ENCODE measurements around the gene LY6G5C. TPM values are rescaled to one million over a fixed set of nuclear protein-coding genes. Genes with fewer than 3 reads are reported as not detected.

The LY6G5C gene
- total RNA-seq, 1 experiment from 2014 or later, result 2.6 TPM

DNA sequence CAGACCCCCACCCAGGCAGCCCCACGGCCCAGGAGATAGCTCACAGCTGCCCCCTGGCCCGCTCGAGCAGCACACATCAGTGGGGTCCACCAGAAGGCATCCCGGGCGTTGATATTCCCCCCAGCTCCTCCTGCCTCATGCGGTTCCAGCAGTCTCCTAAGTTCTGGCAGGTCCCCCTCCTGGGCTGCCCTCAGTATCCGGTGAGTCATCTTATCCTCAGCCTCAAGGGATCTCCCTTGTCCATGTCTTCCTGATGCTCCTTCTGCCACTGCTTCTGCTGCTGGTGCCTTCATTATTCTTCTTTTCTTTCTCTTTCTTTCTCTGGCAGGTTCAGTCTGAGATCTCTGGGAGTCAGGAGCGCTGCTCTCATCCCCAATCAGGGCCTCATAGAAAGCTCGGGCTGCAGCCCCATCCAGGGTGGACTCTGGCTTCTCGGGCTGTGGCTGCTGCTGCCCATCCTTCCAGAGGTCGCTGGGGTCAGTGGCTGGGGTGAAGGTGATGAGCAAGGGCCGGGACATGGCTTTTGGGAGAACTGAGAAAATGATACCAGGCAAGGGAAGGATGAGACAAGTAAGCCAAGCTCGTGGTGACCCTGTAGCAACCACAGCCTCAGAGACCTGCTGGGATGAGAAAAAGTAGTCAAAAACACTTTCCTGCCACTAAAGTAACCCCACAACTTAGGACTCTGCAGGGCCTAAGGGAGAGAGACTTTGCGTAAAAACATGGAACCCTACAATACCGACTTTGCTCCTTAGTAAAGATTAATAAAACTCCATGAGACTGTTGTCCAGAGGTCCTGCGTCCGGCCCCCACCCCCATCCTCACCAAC lies 16.7 kb downstream of the LY6G5C start:
- intact Hi-C loops (cut with micrococcal nuclease; ENCODE audit: unreplicated experiment), result loop anchor here (2.0 to 10.0 kb wide), 2 partner anchors 117 to 511 kb away; partner anchors contain the start of genes AGPAT1, ATP6V1G2, NFKBIL1 and RNF5
- POLR2A ChIA-PET (ENCODE audit: unreplicated experiment), result interaction anchor here (0.6 to 1.0 kb wide), 6 partner anchors 13 to 418 kb away, joined by 3 to 13 read pairs (median 4); partner anchors contain the start of genes NEU1 and NFKBIL1
- no peak for DNase-seq

DNA sequence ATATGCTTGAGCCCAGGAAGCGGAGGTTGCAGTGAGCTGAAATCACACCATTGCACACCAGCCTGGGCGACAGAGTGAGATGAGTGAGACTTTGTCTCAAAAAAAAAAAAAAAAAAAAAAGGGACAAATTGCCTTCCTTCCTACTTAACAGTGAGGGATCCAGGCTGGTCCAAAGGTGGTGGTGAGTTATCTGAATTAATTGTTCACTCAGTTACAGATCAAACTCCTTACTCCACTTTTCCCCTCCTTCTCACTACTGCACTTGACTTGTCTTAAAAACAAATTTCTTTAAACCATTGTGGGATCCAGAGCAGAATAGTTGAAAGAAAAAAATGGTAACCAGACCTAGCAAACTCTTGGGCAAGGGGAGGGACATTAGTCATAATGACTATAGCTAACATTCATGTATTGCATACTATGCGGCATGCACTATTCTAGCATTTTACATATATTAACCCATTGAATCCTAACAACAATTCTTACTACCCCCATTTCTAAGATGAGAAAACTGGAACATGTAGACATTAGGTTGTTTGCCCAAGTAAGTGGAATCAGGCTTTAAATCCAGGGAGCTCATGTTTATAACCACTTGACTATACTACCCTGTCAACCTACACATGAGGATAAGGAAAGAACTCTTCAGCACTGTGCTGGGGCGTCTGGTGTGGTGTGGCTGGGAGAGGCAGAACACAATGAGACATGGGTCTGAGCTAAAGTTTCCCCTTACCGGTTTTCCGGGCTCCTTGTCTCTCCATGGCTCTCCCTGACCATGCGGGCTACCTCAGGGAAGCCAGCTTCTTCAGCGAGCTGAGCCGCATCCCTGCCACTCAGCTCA lies 17.5 kb downstream of the LY6G5C start:
- Histone ChIP-seq H3K9me3 (ENCODE audit: insufficient read depth, low read depth) (no peaks in the 10 kb centered on the region), H2AFZ (no peak overlapping the region), H3K4me3 (peak overlapping the region; percentile 90; the same call in 1 of the 2 replicates), H3K9me2 (ENCODE audit: insufficient read depth) (no peaks in the 10 kb centered on the region), H3K4me1 (replicated peaks; ENCODE audit: insufficient read depth) (peaks cover 37% of the 10 kb centered on the region), H3K27ac (no peak overlapping the region), H3K36me3 (ENCODE audit: low read depth) (peaks cover 23% of the 10 kb centered on the region), H3K27me3 (ENCODE audit: insufficient read depth, low read depth) (no peaks in the 10 kb centered on the region), H3K4me2 (peak overlapping the region; percentile 95), H4K20me1 (ENCODE audit: insufficient read depth) (peaks cover 10% of the 10 kb centered on the region; the same call in 1 of the 2 replicates), H3F3A (ENCODE audit: insufficient read depth, low read depth) (peaks cover 23% of the 10 kb centered on the region), H3K79me2 (ENCODE audit: low read depth) (peaks cover 67% of the 10 kb centered on the region)
- ChIA-PET POLR2A (ENCODE audit: unreplicated experiment) (interaction anchor here (0.6 kb wide), 2 partner anchors 72 to 73 kb away, joined by 3 to 13 read pairs; no protein-coding TSS in a partner anchor), CTCF (no interaction called here)
- TF ChIP-seq EZH2 (IDR thresholded peaks at IDR 0.05; ENCODE audit: low read depth), result no peak
- TF ChIP-seq, protein P1, sequence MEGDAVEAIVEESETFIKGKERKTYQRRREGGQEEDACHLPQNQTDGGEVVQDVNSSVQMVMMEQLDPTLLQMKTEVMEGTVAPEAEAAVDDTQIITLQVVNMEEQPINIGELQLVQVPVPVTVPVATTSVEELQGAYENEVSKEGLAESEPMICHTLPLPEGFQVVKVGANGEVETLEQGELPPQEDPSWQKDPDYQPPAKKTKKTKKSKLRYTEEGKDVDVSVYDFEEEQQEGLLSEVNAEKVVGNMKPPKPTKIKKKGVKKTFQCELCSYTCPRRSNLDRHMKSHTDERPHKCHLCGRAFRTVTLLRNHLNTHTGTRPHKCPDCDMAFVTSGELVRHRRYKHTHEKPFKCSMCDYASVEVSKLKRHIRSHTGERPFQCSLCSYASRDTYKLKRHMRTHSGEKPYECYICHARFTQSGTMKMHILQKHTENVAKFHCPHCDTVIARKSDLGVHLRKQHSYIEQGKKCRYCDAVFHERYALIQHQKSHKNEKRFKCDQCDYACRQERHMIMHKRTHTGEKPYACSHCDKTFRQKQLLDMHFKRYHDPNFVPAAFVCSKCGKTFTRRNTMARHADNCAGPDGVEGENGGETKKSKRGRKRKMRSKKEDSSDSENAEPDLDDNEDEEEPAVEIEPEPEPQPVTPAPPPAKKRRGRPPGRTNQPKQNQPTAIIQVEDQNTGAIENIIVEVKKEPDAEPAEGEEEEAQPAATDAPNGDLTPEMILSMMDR (conservative IDR thresholded peaks at IDR 0.05), result no peak
- no peak for DNase-seq
- no TSS peak for BruUV-seq (replicated peaks)
- intact Hi-C loops (cut with micrococcal nuclease; ENCODE audit: unreplicated experiment), result loop anchor here (10.0 kb wide), 1 partner anchor 511 kb away; the partner anchor contains the start of genes AGPAT1 and RNF5

More for the DNA sequence above, 16.7 kb downstream of the LY6G5C start:
- CTCF ChIA-PET, result interaction anchor here (0.6 kb wide), 1 partner anchor 166 kb away, joined by 11 read pairs; no protein-coding TSS in a partner anchor
- Histone ChIP-seq H3K27me3 (ENCODE audit: insufficient read depth, low read depth) (no peaks in the 10 kb centered on the region), H3K9me3 (ENCODE audit: insufficient read depth, low read depth) (no peaks in the 10 kb centered on the region), H3K27ac (peak overlapping the region; percentile 80), H3K36me3 (ENCODE audit: low read depth) (peaks cover 31% of the 10 kb centered on the region), H2AFZ (peak overlapping the region; percentile 86), H3K4me2 (peak overlapping the region; percentile 95), H3K4me1 (replicated peaks; ENCODE audit: insufficient read depth) (peaks cover 28% of the 10 kb centered on the region), H3K4me3 (peak overlapping the region; percentile 90), H3K9me2 (ENCODE audit: insufficient read depth) (no peaks in the 10 kb centered on the region), H3K79me2 (ENCODE audit: low read depth) (peaks cover 63% of the 10 kb centered on the region), H3F3A (ENCODE audit: insufficient read depth, low read depth) (peaks cover 23% of the 10 kb centered on the region), H4K20me1 (ENCODE audit: insufficient read depth) (peaks cover 6% of the 10 kb centered on the region; the same call in 1 of the 2 replicates)
- BruUV-seq (replicated peaks), result TSS peak; percentile 21
- TF ChIP-seq, protein P1 (conservative IDR thresholded peaks at IDR 0.05), result no peak
- TF ChIP-seq EZH2 (IDR thresholded peaks at IDR 0.05; ENCODE audit: low read depth), result no peak

Measured in PC-9 (cell line).